IPS DF 4.7 (cell line): ENCODE results near the gene ENTPD8.
"Not testable (repeated sequence)": the region's sequence is repeated elsewhere in the genome, so short reads cannot be mapped to it uniquely, and the experiment has no call there.

Experiments
- DNase-seq: peaks from one replicate; pipeline ENCODE4 v3.0.0-alpha.2; 2013; ENCODE audit warnings: low spot score; ENCODE audit errors: extremely low read depth

The ENTPD8 gene

DNA sequence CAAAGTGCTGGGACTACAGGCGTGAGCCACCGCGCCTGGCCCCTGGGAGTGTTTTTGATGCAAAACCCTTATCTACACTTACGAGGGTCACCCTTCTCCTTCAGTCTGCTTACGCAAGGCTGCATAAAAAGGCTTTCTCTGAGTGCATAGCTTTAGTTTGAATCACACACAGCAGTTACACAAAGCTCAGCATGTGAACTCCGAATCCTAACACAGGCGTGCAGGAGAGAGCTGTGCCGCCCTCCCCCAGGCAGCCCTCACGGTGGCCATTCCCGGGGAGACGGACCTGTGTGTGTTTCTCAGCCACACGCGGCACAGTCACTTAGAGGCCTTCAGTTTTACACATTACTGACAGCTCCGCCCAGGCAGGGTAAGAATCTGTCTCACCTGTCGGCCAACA, 44.9 kb downstream of the ENTPD8 start:
- DNase-seq, result no peak

DNA sequence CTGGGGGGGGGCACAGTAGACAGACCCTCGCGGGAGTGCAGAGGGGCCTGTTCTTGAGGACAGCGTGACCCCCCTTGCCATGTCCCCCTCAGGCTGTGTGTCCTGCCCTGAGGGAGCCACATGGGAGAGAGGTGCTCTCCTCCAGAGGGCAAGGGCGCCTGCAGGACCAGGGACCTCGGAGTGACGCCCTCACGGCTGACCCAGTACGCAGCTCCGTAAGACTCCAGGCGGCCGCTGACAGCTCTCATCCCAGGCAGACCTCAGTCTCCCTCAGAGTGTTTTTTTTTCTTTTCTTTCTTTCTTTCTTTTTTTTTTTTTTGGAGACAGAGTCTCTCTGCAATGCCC, 45.5 kb downstream of the ENTPD8 start:
- no peak for DNase-seq

DNA sequence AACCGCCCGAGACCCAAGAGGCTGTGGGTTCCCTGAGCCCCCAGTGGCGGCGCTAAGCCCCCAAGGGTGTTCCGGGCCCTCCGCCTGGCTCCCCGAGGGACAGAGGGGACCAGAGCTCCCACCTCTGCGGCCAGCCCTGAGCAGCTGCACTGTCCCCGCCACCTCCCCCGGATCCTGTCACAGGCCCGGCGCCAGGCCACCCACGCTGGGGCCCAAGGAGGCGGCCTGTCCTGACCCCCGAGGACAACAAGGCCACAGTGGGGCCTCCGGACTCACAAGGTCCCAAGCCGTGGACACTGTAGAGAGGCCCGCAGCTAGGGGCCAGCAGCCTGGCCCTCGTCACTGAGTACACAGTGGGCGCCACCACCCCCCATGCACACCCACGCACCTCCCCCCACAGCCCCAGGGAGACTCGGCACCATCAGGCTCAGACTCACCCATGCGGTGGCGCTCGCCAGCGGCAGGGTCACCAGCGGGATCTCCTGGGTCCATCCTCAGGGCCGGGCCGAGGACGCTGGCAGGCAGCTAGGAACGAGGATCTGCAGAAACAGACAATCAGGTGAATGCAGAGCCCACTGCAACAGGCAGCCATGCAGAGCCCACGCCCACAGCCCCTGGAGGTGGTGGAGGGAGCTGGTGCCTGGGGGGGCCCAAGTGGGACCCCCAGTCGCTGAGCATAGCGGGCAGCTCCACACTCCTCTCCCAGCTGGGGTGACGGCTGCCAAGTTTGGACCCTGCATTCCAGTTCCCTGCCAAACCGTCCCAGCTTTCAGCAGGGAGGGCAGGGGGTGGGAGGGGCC, 46.1 kb downstream of the ENTPD8 start:
- DNase-seq, result no peak

DNA sequence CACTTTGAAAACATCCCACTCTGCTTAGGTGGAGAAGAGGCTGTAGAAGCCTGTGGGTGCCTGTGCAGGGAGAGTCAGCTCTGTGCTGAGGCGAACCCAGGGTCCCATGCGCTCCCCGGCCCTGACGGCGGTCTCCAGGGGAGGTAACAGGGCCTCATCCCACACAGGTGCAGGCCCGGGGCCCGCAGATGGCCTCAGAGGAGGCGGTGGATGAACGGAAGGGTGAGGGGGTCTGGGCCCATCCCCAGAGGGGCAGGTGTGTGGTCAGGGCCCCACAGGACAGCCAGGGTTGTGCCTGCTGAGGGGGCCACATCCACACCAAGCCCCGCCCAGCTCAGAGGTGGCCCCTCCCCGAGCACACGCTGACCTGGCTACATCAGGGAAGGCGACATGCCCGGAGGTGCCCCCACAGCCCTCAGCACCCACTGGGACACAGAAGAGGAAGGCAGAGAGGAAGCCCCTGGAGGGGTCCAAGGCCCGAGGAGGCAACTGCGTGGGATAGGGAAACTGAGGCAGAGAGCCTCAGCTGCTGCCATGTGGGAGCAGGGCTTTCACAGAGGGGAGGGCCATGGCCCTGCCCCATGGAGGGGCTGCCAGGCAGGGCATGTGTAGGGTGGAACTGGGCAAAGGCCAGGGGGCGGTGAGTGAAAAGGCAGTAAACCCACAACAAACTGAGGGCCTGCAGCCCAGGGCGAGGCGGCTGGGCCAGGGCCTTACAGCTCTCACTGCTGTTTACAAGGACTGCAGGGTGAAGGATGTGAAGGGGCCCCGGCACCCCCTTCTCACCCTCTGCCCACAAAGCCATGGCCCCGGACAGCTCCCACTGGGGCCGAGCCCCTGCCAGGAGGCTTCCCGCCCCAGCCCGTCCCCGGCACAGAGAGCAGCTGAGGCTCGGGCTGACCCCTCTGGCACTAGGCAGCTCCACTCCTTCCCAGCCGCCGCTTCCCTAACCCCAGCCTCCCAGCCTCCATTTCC, 47.7 kb downstream of the ENTPD8 start:
- no peak for DNase-seq

DNA sequence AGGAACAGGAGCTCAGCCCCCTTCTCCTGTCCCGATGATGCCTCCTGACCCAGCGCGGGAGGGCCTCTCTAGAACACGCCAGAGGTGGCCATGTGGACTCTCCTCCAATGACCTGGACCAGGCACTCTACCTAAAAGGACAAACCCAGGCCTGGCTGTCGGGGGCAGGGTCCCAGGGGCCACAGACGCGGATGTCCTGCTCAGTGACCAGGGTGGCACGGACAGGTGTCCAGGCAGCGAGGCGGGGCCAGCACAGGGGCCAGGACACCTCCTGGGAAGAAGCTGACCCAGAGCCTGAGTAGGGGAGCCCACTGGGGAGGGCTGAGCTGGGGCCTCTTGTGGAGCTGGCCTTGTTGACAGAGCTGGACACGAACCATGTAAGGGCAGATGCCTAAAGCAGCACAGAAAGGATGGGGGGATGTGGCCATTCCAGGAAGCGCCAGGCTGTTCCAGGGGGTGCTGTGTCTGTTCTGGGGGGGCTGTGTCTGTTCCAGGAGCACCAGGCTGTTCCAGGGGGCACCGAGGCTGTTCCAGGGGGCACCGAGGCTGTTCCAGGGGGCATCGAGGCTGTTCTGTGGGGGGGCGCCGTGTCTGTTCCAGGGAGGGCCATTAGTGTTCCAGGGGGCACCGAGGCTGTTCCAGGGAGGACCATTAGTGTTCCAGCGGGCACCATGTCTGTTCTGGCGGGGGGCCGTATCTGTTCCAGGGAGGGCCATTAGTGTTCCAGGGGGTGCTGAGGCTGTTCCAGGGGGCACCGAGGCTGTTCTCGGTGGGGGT, 48.7 kb downstream of the ENTPD8 start:
- no peak for DNase-seq

DNA sequence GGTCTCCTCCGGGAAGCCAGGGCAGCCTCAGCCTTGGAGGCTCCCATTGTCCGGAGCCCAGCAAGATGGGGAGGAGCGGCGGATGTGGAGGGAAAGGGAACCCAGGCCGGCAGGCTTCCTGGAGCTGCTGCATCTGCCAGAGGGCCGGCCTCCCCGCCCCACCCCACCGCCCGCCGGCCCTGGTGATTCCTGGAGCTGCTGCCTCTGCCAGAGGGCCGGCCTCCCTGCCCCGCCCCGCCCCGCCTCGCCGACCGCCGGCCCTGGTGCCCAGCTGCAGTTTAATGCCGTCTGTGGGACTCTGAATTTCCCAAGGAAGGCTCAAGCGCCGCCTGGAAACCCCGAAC, 49.8 kb downstream of the ENTPD8 start:
- no peak for DNase-seq

DNA sequence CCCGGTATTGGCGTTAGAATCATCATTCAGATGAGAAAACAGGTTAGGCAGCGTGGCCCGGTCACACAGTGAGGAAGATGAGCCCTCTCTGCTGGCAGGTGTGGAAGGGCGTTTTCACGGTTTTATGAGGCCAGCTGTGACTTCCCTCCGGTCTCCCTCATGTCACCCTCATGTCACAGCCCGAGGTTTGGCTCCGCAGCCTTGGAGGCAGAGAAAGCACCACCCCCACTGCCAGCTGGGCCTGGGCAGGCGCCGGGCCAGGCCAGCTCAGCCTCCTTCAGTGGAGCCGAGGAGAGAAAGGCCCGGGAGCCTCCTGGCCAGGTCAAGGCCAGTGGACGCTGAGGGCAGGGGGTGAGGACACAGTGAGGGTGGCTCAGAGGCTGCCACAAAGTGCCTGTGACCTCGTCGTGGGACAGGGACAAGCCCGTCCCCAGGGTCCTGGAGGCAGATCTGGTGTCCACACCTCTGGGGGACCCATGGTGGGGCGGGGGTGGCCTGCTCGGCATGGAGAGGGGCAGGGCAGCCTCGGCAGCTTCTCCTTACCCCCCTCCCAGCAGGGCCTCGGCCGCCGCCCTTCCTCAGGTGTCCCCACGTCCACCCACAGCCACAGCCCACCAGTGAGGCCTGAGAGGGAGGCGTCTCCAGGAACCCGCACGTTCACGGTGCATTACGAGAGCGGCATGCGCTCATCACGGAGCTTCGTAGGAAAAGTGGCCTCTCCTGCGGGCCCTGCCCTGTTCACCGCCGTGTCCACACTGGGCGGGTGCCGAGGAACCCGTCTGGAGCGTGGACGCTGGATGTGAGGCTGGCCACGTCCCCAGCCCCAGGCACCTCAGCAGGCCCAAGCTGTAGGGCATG, 50.4 kb downstream of the ENTPD8 start:
- DNase-seq, result no peak

DNA sequence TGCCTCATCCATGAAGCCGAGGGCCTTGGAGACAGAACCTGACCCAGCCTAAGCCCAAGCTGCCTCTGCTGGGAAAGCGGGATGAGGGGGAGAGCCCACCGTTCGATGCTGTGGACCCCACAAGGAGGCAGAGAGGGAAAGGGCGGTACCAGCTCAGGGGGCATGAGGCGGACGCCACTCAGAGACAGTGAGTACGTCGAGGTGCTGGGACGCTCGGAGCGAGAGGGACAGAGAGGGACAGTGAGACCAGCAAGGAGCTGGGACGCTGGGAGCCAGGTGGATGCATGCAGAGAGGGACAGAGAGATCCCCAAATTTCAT, 51.8 kb downstream of the ENTPD8 start:
- DNase-seq, result no peak

DNA sequence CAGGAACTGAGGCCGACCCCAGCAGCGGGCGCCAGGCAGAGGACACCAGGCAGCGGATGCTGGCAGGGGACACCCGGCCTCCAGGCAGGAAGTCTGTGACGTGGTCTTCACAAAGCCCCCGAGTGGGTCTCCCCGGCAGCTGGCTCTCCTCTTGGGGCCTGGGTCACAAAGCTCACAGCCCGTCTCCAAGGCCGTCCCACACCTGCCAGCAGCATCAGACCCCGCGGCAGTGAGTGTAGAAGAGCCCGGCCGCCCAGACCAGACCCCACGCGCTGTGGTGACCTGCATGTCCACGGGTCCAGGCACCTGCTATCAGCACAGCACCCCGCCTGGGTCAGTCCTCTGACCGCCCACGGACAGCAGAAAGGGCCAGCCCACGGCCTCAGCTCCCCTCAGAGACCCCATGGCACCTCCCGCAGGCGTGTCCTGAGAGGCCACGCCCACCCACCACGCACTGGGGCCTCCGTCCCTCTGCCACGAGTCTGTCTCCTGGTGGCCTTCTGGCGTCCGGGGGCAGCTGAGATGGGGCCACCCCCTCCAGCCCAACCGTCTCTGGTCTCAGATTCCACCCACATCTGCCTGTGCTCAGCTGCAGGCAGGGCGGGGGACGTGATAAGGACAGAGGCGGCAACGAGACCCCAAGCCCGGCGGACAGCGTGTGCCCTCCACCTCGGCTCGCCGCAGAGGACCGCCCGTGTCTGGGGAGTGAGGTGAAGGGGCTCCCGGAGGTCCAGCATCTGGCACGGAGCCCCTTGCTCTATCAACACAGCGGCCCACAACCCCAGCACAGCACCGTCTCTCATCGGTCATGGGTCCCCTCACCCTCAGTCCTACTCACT, 52.3 kb downstream of the ENTPD8 start:
- no peak for DNase-seq

DNA sequence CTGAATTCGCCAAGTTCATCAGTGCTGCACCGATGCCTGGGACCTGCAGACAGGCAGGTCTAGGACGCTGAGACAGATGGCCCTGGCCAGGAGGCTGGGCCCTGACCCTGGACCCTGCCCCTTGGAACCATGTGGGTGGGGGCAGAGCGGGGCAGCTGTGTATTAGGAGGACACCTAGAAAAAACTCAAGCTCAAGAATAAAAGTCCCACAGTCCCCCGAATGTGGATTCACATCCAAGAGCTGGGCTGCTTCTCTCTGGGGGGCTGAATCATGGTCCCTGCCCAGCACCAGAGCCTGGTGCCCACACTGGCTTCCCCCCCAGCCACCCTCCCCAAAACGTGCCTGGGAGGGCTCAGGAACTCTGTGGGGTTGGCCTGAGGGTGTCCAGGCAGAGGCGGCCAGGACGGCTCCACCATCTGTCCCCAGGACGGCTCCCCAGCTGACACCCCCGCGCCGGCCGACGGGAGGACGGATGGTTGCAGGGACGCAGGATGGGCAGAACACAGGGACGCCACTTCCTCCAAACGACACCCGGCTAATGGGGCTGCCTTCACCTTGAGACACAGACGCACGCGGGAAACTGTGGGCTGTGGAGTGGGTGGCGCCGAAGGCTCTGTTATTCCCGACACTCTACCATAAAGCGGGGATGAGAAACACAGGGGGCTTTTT, 53.1 kb downstream of the ENTPD8 start:
- DNase-seq, result no peak

DNA sequence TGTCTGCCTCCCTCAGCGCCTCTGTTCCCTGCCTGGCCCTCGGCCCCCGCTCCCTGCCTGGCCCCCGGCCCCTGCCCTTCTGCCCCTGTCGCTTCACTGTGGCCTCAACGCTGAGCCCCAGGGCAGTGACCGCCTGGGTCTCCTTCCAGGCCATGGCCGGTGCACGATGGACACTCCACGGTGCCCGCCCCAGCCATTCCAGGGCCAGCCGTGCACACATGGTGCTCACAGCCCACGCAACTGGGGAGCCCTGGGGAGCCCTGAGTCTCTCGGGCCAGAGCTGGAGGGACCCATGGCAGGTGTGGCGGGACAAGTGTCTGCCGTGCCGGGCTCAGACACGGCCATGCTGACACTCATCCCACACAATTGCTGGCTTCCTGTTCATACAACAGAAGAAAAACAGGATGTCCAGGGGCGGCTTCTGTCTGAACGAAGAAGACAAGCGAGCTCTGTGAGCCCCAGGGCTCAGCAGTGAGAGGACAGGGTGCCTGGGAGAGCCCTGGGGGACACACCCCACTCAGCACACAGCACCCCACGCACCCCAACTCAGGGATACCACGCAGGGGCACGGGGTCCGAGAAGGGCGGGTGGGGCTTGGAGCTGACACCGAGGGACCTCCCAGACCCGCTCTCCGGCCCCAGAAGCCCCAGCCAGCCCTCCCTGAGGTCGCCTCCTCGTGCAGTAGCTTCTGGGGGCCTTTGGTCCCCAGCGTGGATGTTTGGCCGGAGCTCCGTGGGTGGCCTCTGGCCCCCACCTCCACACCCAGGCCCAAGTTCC, 53.9 kb downstream of the ENTPD8 start:
- no peak for DNase-seq

DNA sequence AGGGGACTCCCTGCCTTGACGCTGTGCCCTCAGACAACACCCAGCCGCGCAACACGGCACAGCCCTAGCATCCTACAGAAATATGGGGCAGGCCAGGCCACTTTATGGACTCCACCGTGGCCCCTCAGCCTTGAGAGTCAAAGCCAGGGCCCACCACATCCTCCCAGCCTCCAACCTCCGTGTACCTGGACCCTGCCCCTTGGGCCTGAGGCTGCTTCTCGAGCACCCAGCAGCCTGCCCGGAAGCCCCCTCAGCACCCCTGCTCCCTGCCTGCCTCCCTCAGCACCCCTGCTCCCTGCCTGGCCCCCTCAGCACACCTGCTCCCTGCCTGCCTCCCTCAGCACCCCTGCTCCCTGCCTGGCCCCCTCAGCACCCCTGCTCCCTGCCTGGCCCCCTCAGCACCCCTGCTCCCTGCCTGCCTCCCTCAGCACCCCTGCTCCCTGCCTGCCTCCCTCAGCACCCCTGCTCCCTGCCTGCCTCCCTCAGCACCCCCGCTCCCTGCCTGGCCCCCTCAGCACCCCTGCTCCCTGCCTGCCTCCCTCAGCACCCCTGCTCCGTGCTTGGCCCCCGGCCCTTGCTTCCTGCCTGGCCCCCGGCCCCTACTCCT, 54.5 kb downstream of the ENTPD8 start:
- not testable (repeated sequence) for DNase-seq

DNA sequence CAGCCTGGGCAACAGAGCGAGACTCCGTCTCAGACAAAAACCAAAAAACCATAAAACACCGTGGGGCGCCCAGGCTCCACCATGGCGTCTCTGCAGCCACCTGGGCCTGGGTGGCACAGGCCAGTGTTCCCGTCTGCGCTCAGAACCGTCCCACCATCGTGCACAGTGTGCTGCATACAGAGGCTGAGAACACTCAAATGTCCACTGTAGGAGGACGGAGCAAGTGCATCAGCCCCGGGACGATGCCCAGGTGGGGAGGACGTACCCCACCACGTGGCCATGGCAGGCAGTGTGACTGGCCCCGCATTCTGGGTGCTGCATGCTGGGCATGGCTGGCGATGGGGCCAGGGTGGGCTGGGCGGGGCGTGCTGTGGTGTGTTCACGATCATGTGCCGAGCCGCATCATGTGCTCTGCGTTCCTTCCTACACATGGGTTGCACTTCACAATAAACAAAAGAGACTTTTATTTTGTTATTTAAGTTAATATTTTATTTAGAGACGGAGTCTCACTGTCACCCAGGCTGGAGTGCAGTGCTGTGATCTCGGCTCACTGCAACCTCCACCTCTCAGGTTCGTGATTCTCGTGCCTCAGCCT, 56.0 kb downstream of the ENTPD8 start:
- no peak for DNase-seq
